Fibroblast of skin of right biceps (primary cell): ENCODE data around the gene KCNJ1.

Experiments used
- DNase-seq: peaks from one replicate; pipeline ENCODE4 v3.0.0-alpha.2; 2013

The KCNJ1 gene

DNA sequence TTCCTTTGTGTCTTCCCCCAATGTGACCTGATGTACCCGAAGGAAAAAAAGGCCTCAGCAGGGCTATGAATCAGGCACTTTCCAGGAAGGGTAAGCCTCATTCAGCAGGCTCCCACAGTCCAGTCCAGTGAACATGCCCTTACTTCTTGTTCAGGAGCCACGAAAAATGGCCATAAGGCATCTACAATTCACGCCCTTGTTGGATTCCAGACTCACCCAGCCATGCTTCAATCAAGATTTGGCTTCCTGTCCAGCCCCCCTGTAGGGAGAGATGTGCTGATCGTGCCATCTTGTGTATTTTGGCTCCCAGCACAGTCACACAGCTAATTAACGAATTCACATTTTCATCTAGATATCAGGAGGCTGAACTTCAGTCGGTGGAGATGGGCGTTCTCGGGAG is 14.1 kb upstream of the KCNJ1 start:
- no peak for DNase-seq

DNA sequence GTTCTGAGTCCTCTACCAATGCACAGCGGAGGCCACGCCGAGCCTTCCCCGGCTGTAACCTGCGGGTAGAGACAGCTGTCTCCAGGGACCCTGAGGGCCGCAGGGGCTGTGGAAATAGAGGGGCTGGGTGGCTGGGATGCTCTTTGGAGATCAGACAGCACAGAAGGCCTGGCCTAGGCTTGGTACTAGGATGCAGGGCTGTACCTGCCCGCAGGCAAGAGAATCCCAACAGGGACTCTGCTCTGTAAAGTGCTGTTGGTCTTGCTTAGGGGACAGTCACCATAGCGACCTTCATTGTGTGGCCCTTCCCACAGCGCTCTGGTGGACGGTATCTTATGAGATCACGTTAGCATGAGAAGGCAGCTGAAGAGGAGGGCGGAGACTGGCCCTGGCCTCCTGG is 12.7 kb upstream of the KCNJ1 start:
- DNase-seq: no peak

DNA sequence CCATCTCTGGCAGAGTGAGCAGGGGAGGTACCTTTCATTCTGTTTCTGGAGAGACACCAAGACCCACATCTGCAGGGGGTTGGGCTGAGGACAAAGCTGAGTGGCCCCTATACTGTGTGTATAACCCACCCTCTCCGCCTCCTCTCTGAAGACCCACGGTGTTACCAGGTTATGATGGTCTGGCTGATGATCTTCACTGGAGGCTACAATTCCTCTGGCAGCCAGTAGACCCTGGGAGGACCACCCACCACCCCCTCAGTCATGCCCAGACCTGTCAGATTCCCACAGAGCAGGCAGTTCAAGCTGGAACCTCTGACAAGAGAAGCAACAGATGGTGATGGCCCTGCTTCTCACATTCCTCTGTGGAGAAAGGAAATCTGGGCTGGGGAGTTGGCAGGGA is 11.4 kb upstream of the KCNJ1 start:
- no peak for DNase-seq

DNA sequence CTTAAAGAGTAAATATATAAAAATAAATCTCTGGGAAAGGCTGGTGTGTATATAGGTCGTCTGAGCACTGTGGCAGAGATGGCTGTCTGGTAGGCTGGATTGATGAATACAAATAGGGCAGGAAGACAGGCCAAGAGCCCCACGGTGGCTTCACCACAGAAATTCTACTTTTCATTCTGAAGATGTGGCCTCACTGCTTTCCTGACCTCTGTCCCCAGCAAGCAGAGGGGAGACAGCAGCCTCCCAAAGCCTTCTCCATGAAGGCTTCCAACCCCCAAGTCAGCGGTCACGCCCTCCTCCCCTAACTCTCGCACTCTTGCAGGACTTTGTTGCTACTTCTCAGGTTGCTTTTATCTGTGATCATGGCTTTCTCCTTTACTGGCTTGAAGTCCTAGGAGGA is 10.6 kb upstream of the KCNJ1 start:
- no peak for DNase-seq

DNA sequence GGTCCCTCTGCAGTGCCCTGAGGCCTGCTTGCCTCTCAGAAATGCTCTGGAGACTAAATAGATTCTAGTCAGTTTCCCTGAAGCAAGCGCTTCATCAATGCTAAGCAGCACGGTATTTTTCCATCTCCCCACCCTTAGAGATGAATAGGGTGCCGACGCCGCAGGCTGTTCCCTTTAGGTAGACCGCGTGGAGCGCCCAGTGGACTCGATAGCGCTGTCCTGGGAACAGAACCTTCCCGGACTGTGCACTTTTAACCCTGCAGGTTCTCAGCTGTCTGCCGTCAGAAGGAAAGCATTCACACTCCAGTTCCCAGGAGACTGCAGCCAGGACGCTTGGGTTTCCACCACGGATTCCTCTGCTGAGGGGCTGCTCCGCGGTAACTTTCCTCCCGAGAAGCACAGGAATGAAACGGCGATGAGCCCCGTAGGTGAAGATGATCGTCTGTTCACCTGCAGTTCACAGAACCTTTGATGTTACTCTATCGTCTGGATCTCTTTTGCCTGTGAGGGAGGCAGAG is 9.1 kb upstream of the KCNJ1 start:
- no peak for DNase-seq

DNA sequence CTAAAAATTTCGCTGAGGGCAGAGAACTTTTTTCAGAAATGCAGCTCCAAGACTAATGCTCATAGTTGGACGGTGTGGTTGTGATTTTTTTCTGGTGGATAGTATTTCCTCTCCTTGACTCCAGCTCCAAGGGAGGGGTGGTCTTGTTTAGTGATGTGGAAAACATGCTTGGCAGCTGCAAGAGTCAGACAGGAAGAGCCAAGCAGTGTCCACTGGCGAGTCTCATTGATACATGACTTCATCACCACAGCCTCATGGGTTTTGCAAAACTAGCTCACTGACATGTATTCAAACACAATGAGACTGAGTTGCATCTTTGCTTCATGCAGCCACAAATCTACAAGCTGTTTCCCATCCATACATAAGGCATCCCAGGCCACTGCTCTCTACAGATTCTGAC is 7.3 kb upstream of the KCNJ1 start:
- DNase-seq: peak; percentile 53

DNA sequence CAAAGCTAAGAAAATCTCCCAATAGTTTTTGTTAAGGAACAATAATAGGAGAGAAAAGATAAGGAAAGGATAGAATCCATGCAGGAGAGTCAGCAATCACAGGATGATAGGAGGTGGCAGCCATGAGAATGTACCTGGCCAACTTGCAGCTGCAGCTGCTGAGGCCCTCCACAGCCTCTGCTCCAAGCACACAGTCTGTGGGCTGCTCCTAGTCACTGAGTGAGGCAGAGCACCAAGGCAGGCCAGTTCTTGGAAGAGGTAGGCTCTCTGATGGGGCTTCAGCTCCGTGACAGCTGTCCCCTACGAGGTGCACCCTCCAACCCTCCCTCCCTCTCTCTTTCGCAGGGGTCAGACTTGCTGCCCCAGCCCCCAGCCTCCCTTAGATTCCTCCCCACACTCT is 5.5 kb upstream of the KCNJ1 start:
- no peak for DNase-seq

DNA sequence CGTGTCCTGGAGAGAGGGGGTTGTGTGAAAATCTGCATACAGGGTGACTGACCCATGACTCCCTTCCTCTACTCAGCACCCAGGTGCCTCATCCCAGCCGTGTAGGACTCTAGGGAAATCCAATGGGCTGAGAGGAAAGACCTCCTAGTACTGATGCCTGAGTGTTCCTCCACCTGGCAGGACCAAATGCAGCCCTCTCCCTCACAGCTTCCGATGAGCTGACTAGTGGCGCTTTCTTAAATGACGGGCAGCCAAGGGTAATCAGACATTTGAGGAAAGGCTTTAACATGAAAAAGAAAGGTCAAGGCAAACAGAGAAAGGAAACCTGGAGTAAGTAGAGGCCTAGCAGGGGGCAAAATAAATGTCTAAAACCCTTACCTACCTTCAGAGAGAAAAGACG is 5.0 kb upstream of the KCNJ1 start:
- no peak for DNase-seq

DNA sequence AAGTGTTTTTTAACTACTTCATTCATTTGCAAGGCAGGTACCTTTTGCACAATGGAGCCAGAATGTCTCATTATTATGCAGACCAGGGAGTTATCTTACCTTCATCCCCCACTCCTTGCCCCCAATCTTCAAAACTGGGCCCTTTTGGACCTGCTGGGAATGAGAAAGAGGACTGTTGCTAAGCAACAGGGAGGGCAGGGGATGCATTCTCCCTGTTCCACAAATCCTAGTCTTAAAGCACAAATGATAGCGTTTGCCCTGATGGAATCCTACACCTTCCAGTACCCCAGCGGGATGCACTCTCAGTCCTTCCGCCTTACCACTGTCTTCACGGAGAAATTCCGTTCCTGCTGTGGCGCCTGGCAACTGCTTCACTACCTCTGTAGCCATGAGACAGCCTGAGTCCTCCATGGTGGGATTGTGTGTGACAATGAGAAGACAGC is 4.1 kb upstream of the KCNJ1 start:
- no peak for DNase-seq

DNA sequence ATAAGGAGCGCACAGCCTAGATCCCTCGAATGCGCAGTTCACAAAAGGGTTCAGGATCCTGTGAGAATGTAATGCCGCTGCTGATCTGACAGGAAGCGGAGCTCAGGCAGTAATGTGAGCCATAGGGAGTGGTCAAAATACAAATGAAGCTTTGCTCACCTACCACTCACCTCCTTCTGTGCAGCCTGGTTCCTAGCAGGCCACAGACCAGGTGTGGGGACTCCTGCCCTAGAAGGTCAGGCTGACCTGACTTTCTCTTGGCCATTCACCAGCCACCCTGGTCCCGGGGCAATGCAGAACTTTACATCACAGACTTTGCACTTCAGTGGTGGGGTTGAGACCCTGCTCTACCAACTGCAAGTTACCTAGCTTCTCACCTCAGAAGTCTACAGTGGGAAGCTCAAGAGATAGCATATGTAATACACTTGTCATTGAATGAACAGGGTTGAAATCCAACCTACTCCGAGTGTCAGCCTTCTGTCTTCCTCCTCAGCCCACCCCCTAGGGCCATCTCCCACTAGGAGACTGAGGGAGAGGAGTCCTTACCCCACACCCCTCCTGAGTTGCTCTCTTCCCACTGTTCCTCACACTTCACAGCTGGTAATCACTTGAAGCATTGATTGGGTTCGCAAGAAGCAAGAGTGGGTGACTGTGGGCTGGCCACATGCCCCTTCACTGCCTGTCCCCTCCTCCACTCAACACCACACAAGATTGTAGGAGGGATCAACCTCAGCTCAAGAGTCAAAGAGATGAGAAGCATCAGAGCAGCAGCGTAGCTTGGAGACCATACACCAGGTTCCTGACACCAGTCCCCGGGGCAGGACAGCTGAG is 2.0 kb upstream of the KCNJ1 start:
- DNase-seq: no peak

DNA sequence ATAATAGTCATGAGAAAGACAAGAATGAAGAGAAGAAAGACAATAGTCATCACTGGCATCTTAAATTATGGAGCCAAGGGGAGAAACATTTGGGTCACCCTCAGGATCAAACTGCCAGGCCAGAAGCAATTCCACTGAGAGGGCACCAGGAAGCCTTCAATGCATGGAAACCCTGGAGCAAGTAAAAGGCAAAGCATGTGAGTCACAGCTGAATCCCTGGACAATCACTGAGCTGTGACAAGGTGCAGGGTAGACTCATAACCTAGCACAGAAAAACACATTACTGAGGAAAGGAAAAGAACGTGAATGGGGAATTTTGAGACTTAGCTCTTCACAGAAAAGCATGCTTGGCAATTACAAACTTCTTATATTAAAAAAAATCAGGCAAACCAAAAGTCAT is 1.6 kb downstream of the KCNJ1 start:
- DNase-seq: peak; percentile 28

DNA sequence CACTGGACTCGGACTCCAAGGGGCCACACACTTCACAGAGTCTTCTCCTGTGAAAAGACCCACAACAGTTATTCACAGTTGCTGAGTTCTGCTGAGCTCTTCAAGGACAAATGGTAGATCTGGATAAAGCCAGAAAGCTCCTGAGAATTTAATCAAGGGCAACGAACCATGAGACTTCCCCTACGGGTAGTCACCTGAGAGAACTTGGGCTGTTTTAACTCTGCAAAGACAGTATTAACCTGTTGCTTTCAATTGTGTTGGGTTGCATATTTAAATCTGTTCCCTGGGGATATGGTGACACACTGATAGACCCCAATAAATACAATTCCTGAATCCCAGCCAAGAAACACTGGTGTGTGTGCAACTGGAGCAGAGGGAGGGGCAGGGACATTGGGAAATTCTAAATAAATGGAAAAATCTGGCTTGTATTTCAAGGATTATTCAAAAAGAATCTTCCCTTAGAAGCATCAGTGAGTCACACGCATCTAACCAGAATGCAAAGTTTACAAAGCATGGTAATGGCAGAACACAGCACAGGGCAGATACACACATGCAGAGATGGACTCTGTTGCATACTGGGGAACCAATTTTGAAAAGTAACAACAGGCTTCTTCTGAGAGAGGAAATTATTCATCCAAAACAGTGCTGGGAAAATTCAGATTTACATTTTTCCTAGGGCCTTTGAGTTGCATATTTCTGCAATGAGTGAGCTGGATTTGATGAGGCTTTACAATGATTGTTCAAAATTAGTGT is 4.0 kb downstream of the KCNJ1 start:
- DNase-seq: peak; percentile 89

DNA sequence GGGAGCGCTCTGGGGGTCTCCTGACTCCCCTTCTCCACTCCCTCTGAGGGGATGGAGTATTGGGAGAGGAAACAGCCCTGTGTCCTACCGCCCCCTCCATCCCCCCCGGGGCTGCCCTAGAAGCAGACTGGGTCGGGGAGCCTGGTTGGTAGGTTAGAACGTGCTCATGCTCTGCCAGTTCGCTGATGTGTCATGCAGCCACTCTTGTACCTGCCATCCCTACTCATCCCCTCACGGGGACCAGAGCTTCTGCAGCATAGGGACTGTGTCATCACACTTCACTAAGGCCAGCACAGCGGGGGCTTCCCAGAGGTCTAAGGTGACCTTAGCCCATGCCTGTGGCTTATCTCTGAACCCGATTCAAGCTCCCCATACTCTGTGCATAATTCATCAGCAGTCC is 4.7 kb downstream of the KCNJ1 start:
- DNase-seq: no peak

DNA sequence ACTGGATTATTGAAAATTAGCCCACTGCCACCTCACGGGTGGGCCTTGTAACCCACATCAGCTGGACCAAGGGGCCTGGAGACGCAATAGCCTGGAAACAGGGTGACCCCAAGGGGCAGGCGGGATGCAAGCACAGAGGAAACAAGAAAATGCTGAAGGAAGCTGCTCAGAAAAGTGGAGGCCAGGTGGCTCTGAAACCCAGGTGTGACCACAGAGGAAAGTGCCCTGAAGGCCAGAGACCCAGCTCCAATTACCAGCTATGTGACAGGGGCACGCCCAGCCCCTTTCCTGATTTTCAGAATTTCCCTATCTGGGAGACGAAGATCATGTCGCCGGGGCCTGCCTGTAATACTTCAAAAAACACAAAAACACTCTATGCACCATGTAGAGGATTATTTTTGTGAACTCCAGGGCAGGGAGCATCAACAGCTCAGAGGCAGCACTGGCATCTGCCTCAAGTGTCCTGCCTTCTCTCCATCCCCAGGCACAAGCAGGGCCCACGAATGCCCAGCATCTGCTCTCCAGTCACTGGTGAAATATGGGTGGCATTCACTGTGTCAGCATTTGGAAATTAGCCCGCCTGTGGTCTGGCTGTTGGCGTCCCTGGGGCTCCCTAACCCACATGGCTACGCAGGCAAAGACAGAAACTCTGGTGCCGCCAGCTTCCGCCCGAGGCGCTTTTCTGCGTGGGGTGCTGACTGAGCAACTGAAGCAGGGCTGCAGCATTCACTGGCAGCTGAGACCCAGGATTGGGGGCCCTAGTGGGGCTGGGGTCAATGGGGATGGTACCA is 6.3 kb downstream of the KCNJ1 start:
- peak; percentile 71 for DNase-seq

DNA sequence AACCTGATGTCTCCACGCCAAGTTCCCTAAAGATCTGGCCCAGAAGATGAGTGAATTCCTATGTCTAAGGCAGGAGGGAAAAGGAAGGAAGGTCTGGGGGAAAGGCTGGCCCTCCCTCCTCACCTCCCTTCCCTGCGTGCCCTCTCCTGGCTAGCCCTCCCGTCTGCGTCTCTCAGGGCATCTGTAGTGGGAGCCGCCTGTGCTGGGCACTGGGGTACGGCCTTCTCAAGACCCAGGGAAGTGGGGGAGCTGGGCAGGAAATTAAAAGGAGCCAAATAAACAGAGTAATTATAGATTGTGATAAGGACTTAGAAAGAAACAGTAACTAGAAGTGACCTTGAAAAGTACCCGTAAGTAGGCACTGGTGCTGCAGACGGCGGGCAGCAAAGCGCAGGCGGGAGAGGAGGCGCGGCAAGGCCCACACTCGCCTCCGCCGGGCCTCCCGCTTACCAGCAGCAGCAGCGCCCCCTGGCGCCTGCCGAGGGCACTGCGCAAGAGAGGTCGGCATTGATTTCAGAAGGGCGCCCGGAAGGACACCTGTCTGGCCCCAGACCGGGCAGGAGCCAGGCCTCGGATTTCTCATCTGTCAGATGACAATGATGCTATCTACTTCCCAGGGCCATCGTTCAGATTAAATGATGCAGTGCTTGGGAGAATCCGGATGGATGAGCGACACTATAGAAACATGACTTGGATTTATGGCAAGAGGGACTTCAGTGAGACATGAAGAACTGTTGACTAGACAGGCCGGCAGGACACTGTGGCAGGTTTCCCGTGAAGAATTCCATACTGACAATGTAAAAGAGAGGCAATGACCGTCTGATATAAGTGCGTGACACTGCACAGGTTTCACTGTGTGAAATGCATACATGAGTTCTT is 7.3 kb downstream of the KCNJ1 start:
- peak; percentile 48 for DNase-seq

DNA sequence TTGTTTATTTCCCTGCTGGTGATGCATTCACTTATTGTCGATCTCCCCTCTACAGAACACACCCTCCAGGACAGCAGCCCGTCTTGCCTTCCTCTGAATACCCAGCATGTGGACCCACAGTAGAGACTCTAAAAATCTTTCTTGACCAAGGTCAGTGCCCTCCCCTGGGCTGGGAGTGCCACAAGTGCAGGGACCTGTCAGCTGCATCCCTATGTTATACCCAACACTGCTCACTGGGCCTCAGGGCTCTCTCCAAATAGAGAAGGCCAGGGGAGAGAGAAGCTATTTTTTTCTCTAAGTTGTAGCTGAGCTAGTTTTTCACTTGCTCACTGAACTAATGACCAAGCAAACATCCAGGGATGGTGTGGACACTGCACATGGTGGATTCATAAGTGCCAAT is 9.8 kb downstream of the KCNJ1 start:
- no peak for DNase-seq

DNA sequence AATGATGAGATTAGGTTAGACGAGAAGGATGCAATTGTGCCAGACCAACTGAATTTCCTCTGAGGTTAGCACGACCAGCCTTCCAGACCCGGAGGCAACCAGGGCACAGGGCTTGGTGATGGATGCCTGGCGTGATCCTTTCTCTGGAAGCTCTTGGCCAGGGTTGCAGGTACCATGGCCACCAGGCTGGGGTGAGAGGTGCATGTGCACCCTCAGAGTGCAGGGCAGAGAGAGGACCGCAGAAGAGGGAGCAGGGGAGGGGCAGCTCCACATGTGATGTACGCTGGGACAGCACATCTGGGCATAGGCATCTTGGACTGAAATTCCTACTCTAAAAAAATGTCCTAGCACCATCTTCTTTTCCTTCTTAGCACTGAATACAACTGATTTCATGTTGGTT is 10.9 kb downstream of the KCNJ1 start:
- DNase-seq: no peak

DNA sequence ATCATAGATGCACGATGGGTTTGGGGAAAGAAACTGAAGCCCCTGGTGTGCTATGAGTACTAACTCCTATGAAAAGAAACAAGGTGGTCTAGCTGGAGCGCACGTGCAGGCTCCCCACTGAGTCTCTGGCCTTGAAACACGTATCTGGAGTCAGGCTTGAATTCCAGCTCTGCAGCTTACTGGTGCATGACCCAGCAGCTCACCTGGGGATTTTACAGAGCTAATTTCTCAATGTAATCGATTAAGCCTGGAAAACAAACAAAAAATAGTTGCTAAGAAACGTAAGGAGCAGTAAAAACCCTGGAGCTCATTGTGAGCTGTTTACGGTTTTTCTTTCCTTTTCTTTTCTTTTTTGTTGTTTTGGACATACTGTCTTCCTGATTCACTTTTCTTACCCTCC is 12.3 kb downstream of the KCNJ1 start:
- DNase-seq: no peak

DNA sequence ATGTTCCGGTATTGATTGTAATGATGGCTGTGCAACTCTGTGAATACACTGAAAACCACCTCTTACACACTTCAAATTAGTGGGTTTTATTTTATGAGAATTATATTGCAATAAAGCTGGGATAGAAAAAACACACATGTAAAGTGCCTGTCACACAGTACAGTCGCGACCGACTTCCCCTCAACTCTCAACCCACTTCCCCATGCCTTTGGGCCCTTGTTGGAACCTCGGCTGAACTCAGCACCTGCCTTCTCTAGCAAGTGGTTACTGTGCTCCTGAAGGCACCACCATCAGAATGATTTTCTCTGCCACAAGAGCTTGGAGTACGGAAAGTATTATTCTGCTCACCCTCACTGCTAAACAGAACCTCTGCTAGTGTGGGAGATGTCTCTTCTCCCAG is 13.5 kb downstream of the KCNJ1 start:
- DNase-seq: no peak

DNA sequence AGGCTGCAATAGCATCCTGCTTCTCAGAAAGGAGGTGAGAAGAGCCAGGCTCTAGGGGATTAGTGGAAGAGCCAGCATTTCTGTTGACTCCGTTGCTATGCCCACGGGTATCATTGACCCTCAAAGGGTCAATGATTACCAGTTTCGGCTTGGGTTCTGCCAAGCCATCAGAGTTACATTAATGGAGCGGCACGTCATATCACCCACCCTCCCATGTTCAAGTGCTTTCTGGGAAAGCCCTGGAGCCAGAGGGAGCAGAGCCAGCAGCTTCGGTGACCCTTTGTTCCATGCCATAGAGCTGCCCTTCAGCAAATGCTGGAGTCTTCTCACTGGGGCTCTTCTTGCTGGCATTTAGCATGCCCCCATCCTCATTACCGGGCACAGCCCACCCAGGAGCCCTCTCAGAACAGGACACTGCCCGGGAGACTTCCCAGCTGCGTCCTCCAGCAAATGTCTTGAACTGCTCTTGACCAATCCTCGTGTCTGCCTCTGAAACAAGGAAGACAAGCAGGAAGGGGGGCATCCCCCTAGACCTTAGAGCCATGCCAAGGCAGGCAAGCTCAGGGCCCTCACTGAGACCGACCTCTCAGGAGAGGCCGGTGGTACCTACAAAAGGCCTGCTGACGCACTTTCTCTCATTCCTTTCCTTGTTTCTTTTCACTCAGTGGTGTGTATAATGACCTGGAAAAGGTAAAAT is 14.6 kb downstream of the KCNJ1 start:
- DNase-seq: no peak

DNA sequence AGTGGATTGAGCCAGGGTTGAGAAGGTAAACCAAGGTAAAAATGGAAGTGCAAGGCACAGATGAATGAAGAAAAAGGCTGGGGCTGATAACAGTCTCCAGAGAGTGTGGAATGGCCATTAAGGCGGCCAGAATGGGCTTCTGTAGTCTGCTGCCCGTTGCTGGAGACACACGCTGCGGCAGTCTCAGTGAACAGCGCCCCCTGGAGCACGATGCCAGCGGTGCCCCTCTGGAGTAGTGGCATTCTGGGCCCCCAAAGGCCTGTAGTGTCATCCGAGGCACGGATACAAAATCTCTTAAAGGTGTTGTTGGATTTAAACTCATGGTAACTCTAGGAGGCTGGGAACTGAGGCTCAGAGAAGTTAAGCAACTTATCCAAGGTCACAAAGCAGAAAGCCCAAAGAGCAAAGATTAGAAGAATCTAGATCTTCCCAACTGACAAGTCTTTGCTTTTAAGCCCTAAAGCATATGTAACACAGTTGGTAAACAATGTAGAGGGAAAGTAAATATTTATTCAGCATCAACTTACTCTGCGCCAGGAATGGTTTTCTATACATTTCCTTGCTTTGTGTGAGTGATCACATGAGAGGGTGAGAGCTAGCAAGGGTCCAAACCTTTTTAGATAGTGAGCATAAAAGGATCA is 18.2 kb downstream of the KCNJ1 start:
- DNase-seq: peak; percentile 33
